Measurements from ENCODE around the gene FAM228B.
"Not testable (repeated sequence)": the region's sequence is repeated elsewhere in the genome, so short reads cannot be mapped to it uniquely, and the experiment has no call there.

DNA sequence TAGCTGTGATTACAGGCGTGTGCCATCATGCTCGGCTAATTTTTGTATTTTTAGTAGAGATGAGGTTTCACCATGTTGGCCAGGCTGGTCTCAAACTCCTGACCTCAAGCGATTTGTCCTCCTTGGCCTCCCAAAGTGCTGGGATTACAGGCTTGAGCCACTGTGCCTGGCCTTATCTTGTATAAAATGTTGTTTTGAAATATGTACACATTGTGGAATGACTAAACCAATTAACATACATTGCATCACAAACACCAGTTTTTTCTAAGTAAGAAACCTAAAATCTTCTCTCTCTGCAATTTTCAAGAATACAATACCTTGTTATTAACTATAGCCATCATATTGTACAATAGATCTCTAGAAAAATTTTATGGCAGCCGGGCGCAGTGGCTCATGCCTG is 17.0 kb downstream of the FAM228B start:
- TF ChIP-seq POLR2A, POLR2AphosphoS5 (IDR thresholded peaks at IDR 0.05): not testable (repeated sequence)
- TF ChIP-seq, protein P1, sequence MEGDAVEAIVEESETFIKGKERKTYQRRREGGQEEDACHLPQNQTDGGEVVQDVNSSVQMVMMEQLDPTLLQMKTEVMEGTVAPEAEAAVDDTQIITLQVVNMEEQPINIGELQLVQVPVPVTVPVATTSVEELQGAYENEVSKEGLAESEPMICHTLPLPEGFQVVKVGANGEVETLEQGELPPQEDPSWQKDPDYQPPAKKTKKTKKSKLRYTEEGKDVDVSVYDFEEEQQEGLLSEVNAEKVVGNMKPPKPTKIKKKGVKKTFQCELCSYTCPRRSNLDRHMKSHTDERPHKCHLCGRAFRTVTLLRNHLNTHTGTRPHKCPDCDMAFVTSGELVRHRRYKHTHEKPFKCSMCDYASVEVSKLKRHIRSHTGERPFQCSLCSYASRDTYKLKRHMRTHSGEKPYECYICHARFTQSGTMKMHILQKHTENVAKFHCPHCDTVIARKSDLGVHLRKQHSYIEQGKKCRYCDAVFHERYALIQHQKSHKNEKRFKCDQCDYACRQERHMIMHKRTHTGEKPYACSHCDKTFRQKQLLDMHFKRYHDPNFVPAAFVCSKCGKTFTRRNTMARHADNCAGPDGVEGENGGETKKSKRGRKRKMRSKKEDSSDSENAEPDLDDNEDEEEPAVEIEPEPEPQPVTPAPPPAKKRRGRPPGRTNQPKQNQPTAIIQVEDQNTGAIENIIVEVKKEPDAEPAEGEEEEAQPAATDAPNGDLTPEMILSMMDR (IDR thresholded peaks at IDR 0.05): not testable (repeated sequence)

Measured in prostate gland (tissue), 2 donors.